ACC112 (cell line): Measurements from ENCODE around the gene ITGBL1.

ENCODE experiments used
- H2AFZ ChIP-seq: fragments of 200-600 bp; sonication (generic); one replicate; pipeline ENCODE4 v1.6.0; 2017; ENCODE audit warnings: antibody characterized with exemption, low read length; ENCODE audit not compliant: unreplicated experiment
- H3K27ac ChIP-seq: fragments of 200-600 bp; sonication (generic); 2 replicates; pipeline ENCODE4 v1.5.1; 2014; ENCODE audit warnings: low read depth, mild to moderate bottlenecking, antibody characterized with exemption, low read length, moderate library complexity
- H3K27me3 ChIP-seq: fragments of 200-600 bp; sonication (generic); 2 replicates; pipeline ENCODE4 v1.6.1; 2014; ENCODE audit warnings: mild to moderate bottlenecking, antibody characterized with exemption, low read length, moderate library complexity, mixed read lengths; ENCODE audit not compliant: insufficient read depth
- H3K36me3 ChIP-seq: fragments of 200-600 bp; sonication (generic); 2 replicates; pipeline ENCODE4 v1.6.1; 2016; ENCODE audit warnings: mild to moderate bottlenecking, antibody characterized with exemption, low read length, moderate library complexity, mixed read lengths; ENCODE audit not compliant: insufficient read depth
- H3K4me1 ChIP-seq: fragments of 200-600 bp; sonication (generic); one replicate; pipeline ENCODE4 v1.6.1; 2016; ENCODE audit warnings: low read length, mixed read lengths; ENCODE audit not compliant: insufficient read depth, unreplicated experiment, control insufficient read depth
- H3K4me3 ChIP-seq: fragments of 200-600 bp; sonication (generic); 2 replicates; pipeline ENCODE4 v1.5.1; 2014; ENCODE audit warnings: mild to moderate bottlenecking, low read depth, low read length
- H3K79me2 ChIP-seq: fragments of 200-600 bp; sonication (generic); one replicate; pipeline ENCODE4 v1.6.0; 2016; ENCODE audit warnings: low read length; ENCODE audit not compliant: control insufficient read depth, unreplicated experiment, insufficient read depth

The ITGBL1 gene

DNA sequence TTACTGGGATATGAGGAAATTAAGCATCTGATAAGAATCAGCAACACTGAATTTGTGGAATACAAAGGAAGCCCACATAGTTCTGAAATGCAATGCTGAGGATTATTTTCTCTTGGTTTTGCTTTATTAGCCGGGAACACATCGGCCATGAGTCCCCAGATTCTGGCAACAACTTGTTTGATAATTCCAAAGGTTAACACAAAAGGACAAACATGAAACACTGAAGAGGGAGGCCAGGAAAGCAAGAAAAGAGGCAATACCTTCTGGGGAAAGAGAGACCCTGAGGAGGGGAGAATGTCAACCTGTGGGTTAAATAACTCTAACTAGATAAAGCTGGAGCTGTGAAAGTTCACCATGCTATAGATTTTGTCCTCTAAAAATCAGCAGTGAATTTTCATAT, 285.9 kb downstream of the ITGBL1 start:
- H3K27ac ChIP-seq, result no peak overlapping the region
- H3K4me3 ChIP-seq, result no peak overlapping the region
- no peaks in the 10 kb centered on the region for H3K4me1 ChIP-seq

DNA sequence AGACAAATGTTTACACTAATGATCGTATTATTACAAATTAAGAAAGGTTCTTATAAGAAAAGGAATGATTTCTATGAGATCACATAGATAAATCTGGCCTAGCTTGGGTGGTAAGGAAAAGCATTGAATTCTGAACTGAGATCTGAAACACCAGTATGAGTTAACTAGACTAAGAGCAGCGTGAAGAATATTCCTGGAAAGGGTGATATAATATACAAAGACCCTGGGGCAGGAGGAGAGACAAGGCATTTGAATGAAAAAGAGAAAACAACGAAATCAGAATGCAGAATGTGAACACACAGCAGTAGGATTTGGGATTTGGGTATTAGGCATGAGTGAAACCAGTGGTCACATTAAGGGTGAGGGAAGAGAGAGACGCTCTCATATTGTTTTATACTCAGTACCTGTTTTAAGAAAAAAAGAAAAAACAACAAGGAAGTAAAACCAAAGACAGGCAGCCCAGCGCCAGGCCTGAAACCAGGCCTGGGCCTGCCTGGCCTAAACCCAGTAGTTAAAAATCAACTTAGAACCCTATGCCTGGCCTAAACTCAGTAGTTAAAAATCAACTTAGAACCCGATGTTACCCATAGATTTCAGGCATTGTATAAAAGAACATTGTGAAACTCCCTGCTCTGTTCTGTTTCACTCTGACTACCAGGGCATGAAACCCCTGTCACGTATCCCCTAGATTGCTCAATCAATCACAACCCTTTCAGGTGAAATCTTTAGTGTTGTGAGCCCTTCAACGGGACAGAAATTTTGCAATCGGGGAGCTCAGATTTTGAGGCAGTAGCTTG, 287.1 kb downstream of the ITGBL1 start:
- Histone ChIP-seq H3K27ac (no peak overlapping the region), H3K4me3 (no peak overlapping the region), H2AFZ (no peak overlapping the region), H3K36me3 (no peaks in the 10 kb centered on the region), H3K4me1 (no peaks in the 10 kb centered on the region), H3K79me2 (no peaks in the 10 kb centered on the region), H3K27me3 (no peaks in the 10 kb centered on the region)

More for the DNA sequence above, 285.9 kb downstream of the ITGBL1 start:
- no peaks in the 10 kb centered on the region for H3K79me2 ChIP-seq
- no peaks in the 10 kb centered on the region for H3K27me3 ChIP-seq
- H2AFZ ChIP-seq, result no peak overlapping the region
- H3K36me3 ChIP-seq, result no peaks in the 10 kb centered on the region

DNA sequence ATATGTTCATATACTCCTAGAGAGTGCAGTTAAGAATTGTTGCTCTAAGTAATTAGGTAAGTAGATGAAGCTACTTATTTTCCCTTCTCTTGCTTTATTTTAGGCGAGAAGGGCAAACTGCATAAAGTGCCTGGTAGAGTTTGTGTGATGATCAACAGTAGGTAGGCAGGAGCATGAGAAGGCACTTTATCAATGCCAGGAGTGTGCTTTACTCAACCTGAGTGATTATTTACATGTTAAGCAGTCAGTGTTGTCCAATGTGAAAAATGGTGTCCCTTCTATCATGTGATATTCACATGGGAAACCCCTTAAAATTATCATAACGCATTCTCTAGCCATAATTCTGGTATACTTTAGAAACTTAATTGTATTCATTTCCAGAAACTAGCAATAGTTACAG, 294.0 kb downstream of the ITGBL1 start:
- Histone ChIP-seq H3K27ac (no peak overlapping the region), H3K4me3 (no peak overlapping the region), H3K36me3 (no peaks in the 10 kb centered on the region), H3K4me1 (peaks cover 9% of the 10 kb centered on the region), H3K27me3 (no peaks in the 10 kb centered on the region), H3K79me2 (no peaks in the 10 kb centered on the region), H2AFZ (no peak overlapping the region)

DNA sequence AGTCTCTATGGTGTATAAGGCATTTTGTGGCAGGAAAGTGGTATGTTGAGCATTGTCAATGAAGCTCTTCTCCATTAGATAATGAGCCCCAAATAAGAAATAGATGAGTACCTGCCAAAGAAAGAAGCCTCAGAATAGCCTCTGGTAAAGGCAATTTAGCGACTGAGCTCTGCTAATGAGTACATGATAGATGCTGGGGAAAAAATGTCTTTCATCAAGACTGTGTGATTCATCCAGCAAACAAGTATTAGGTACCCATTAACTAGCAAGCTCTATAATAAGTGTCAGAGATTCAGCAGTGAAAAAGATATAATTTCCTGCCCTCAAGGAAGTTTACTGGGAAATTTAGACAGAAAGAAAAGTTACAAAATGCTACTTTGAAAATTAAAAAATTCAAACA, 294.6 kb downstream of the ITGBL1 start:
- peaks cover 9% of the 10 kb centered on the region for H3K4me1 ChIP-seq
- no peaks in the 10 kb centered on the region for H3K27me3 ChIP-seq
- H2AFZ ChIP-seq, result no peak overlapping the region
- no peak overlapping the region for H3K27ac ChIP-seq
- H3K4me3 ChIP-seq, result no peak overlapping the region
- H3K36me3 ChIP-seq, result no peaks in the 10 kb centered on the region
- H3K79me2 ChIP-seq, result no peaks in the 10 kb centered on the region

DNA sequence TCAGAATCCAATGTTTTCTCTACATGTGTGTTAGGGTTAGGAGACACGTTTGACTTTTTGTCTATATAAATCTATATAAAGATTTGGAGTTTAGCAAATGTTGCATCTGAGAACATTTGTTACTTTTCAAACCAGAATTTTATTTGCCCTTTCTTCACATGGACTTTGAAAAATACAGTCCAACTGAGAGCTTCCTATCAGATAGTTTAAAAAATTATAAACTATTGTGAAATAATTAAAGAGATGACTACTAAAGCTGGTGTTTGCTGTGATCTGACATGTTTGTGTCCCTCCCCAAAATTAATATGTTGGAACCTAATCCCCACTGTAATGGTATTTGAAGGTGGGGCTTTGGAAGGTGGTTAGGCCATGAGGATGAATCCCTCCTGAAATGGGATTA, 297.1 kb downstream of the ITGBL1 start:
- Histone ChIP-seq H3K4me1 (peaks cover 9% of the 10 kb centered on the region), H3K79me2 (no peaks in the 10 kb centered on the region), H3K36me3 (no peaks in the 10 kb centered on the region), H2AFZ (no peak overlapping the region), H3K27ac (no peak overlapping the region), H3K4me3 (no peak overlapping the region), H3K27me3 (no peaks in the 10 kb centered on the region)

DNA sequence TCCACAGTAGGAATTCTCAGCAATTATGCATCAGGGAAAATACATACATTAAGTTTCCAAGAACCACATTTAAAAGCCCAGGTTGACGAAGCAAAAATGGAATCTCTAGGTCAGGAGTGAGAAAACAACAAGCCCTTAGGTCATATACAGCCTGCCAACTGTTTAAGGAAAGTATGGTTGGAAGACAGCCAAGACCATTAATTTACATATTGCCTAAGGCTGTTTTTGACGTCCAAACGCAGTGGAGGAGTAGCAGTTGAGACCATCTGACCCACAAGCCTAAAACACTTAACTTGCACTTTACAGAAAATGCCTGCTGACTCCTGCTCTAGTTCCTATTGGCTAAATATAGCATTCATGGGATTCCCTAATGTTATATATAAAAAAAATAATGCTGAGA, 299.0 kb downstream of the ITGBL1 start:
- no peaks in the 10 kb centered on the region for H3K27me3 ChIP-seq
- H3K36me3 ChIP-seq, result no peaks in the 10 kb centered on the region
- no peak overlapping the region for H2AFZ ChIP-seq
- no peak overlapping the region for H3K27ac ChIP-seq
- H3K4me1 ChIP-seq, result peaks cover 9% of the 10 kb centered on the region
- H3K79me2 ChIP-seq, result no peaks in the 10 kb centered on the region
- H3K4me3 ChIP-seq, result no peak overlapping the region

DNA sequence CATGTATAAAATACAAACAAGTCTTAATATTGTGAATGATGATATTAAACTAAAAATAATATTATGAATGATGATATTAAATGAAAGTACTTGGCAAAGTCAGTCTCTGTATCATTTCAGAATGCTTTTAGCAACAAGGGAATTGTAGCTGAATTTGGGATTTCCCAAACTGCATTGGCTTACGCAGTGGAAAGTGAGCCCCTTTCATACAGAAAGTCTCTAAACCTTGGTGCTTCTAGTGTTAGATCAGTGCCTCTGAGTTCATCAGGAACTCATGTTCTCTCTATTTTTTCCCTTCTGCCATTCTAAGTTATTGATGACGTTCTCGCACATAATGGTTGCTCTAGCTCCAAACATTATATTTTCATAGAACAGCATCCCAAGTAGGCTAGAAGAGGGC, 300.0 kb downstream of the ITGBL1 start:
- Histone ChIP-seq H2AFZ (no peak overlapping the region), H3K27me3 (no peaks in the 10 kb centered on the region), H3K36me3 (no peaks in the 10 kb centered on the region), H3K4me1 (peaks cover 9% of the 10 kb centered on the region), H3K79me2 (no peaks in the 10 kb centered on the region), H3K27ac (no peak overlapping the region), H3K4me3 (no peak overlapping the region)

DNA sequence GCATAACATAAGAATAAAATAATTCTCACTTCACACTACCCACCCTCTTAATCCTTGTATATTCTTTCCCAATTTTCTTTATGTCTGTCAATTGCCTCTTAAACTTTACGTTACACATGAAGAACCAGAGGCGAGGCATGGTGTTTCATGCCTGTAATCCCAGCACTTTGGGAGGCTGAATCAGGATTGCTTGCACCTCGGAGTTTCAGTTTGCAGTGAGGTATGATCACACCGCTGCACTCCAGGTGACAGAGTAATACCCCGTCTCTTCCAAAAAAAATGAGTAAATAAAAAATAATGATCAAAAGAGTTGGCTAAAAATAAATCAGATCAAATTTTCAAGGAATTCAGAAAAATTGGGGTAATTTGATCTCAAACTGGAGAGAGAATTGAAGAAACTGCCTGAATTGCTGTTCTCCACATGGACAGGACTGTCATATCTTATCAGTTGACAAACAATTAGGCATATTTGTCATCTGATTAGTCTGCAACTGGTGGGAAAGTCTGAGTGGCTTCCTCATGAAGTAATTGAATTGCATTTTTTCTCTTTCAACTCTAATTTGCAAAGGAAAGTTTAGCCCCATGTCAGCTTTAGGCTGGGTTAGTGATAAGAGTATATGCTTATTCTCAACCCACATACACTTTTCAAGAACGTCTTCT, 302.9 kb downstream of the ITGBL1 start:
- Histone ChIP-seq H3K4me1 (peaks cover 9% of the 10 kb centered on the region), H3K27ac (no peak overlapping the region), H3K4me3 (no peak overlapping the region), H2AFZ (no peak overlapping the region), H3K27me3 (no peaks in the 10 kb centered on the region), H3K79me2 (no peaks in the 10 kb centered on the region), H3K36me3 (no peaks in the 10 kb centered on the region)

DNA sequence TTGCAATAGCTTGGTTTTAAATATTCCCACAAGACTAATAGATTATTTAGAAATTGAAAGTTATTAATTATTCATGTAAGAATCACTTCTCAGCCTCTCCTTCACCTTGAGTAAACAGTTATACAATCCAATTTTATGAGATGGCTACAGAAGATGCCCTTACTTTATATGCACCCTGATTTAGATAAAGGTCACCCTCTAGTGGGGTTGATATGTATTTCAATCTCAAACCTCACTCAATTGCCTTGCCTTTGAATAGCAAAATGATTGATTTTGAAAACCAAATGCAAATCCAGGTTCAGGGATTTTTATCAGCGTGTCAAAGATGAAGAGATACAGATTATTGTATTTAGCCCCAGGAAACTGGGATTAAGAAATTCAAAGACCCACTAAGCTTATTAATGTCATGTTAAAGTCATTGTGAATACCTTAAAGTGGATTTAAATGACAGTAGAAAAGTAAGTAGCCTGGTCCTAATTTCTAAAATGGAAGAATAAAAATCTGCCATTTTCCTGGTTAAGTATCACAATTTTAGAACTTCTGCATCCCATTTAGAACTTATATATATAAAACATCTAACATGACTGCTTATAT, 305.1 kb downstream of the ITGBL1 start:
- Histone ChIP-seq H2AFZ (no peak overlapping the region), H3K4me1 (no peaks in the 10 kb centered on the region), H3K27ac (no peak overlapping the region), H3K79me2 (no peaks in the 10 kb centered on the region), H3K4me3 (no peak overlapping the region), H3K36me3 (no peaks in the 10 kb centered on the region), H3K27me3 (no peaks in the 10 kb centered on the region)

DNA sequence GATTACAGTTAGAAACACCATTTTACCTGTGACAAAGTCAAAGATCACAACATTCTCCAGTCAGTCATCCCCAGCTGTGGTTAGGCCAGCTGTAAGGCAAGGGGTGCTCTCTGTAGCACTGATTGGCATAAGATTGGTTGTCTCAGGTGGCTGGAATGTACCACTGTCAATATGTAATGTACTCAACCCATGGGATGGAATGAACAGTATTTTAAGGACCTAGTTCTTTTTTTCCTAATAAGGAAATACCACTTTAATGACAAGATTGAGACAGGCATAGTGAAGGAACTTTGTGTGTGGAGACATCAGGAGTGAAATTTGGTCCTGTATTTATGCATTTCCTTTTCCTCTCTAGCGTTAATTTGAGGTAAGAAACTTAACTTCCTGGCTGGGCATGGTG, 310.7 kb downstream of the ITGBL1 start:
- Histone ChIP-seq H3K4me3 (no peak overlapping the region), H3K27me3 (no peaks in the 10 kb centered on the region), H3K36me3 (no peaks in the 10 kb centered on the region), H3K4me1 (no peaks in the 10 kb centered on the region), H2AFZ (no peak overlapping the region), H3K27ac (no peak overlapping the region), H3K79me2 (no peaks in the 10 kb centered on the region)
